Measurements from ENCODE around the gene HELZ. TPM values are rescaled to one million over a fixed set of nuclear protein-coding genes. Genes with fewer than 3 reads are reported as not detected.

Gene HELZ
- total RNA-seq, 1 donor from 2014 or later: 39.1 TPM

- Mint-ChIP-seq H3K4me3 (no peak overlapping the region), H3K27ac (ENCODE audit: unreplicated experiment) (no peak overlapping the region), H3K4me1 (peaks cover 21% of the 10 kb centered on the region), H3K9me3 (no peaks in the 10 kb centered on the region), H3K36me3 (ENCODE audit: low read depth) (no peaks in the 10 kb centered on the region), H3K27me3 (ENCODE audit: low read depth) (no peaks in the 10 kb centered on the region)
- no peak for DNase-seq (ENCODE audit: low read depth, low spot score)
- TF ChIP-seq CTCF (conservative IDR thresholded peaks at IDR 0.05): no peak
Measured at GRCh38 chr17:67022451-67022810, 222.6 kb downstream of the HELZ start.

- H3K9me3 Mint-ChIP-seq: no peaks in the 10 kb centered on the region
- no peaks in the 10 kb centered on the region for H3K27me3 Mint-ChIP-seq (ENCODE audit: low read depth)
- H3K36me3 Mint-ChIP-seq (ENCODE audit: low read depth): no peaks in the 10 kb centered on the region
- H3K4me3 Mint-ChIP-seq: no peak overlapping the region
- TF ChIP-seq CTCF (conservative IDR thresholded peaks at IDR 0.05): no peak
- DNase-seq (ENCODE audit: low read depth, low spot score): no peak
- H3K4me1 Mint-ChIP-seq: peaks cover 21% of the 10 kb centered on the region
- H3K27ac Mint-ChIP-seq (ENCODE audit: unreplicated experiment): no peak overlapping the region
Measured at GRCh38 chr17:67021743-67022450, 223.1 kb downstream of the HELZ start.

GRCh38 chr17:67021196-67021595 is 223.8 kb downstream of the HELZ start:
- Mint-ChIP-seq H3K27me3 (ENCODE audit: low read depth) (no peaks in the 10 kb centered on the region), H3K27ac (ENCODE audit: unreplicated experiment) (no peak overlapping the region), H3K36me3 (ENCODE audit: low read depth) (no peaks in the 10 kb centered on the region), H3K9me3 (no peaks in the 10 kb centered on the region), H3K4me1 (peaks cover 21% of the 10 kb centered on the region), H3K4me3 (no peak overlapping the region)
- TF ChIP-seq CTCF (conservative IDR thresholded peaks at IDR 0.05): no peak
- no peak for DNase-seq (ENCODE audit: low read depth, low spot score)

Other genes with a start within 250 kb of the HELZ start
- 0.32 and 0.44 TPM in 2 replicates for gene CACNG1, start 200.6 kb downstream of the HELZ start, total RNA-seq
- 54.7 and 55.6 TPM in 2 replicates for gene PSMD12, start 121.4 kb upstream of the HELZ start, total RNA-seq
- gene PITPNC1, start 132.1 kb upstream of the HELZ start, total RNA-seq: 21.5 and 21.9 TPM in 2 replicates